A549 (cell line): ENCODE measurements around the gene STIM1.

Experiments used
- POLR2A ChIP-seq: IDR thresholded peaks from 2 replicates; pipeline ENCODE4 v1.6.1; 2012; ENCODE audit warnings: mild to moderate bottlenecking, low read length
- RAD21 ChIP-seq, 2 experiments: fragments of >200 bp in 1 of 2; sonication (Bioruptor Twin) in 1 of 2; formaldehyde crosslinking in 1 of 2; IDR thresholded peaks in 1 of 2; conservative IDR thresholded peaks in 1 of 2; 2 replicates in 1 of 2; 3 replicates in 1 of 2; pipeline ENCODE4 v1.6.1; 2012 to 2018; ENCODE audit warnings: inconsistent platforms in 1 of 2
- TF ChIP-seq, protein P1 (sequence below): fragments of >200 bp; sonication (Bioruptor Twin); formaldehyde crosslinking; IDR thresholded peaks from 3 replicates; pipeline ENCODE4 v1.5.1; 2016

DNA sequence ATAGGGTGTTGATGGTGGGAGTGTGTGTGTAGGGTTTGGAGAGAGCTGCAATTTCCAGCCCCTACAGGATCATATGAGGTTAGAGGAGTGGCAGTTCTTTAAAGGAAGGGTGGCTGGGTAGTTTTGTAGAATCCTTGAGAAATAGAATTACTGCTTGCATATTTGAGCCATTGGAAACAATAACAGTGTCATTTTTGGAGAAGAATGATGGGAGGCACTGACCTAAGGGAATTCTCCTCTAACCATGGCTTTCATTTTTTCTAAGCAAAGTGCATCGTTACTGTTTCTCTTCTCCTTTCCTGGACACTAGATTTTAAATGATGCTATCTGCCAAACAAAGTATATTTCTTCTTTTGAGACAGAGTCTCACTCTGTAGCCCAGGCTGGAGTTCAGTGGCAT is 172.3 kb downstream of the STIM1 start:
- TF ChIP-seq RAD21 (conservative IDR thresholded peaks at IDR 0.05 in 1 of 2, IDR thresholded peaks at IDR 0.05 in 1 of 2) (no peak), POLR2A (no peak)
- TF ChIP-seq, protein P1, sequence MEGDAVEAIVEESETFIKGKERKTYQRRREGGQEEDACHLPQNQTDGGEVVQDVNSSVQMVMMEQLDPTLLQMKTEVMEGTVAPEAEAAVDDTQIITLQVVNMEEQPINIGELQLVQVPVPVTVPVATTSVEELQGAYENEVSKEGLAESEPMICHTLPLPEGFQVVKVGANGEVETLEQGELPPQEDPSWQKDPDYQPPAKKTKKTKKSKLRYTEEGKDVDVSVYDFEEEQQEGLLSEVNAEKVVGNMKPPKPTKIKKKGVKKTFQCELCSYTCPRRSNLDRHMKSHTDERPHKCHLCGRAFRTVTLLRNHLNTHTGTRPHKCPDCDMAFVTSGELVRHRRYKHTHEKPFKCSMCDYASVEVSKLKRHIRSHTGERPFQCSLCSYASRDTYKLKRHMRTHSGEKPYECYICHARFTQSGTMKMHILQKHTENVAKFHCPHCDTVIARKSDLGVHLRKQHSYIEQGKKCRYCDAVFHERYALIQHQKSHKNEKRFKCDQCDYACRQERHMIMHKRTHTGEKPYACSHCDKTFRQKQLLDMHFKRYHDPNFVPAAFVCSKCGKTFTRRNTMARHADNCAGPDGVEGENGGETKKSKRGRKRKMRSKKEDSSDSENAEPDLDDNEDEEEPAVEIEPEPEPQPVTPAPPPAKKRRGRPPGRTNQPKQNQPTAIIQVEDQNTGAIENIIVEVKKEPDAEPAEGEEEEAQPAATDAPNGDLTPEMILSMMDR = no peak
